MCF 10A (cell line): ENCODE data around the gene AGAP1. TPM values are rescaled to one million over a fixed set of nuclear protein-coding genes. Genes with fewer than 3 reads are reported as not detected.

Experiments used
- BruUV-seq: library from RNA; stranded (reverse); fragments of 400-500 nt; replicated peaks from 2 replicates; lab custom pipeline; 2021; lab: Mats Ljungman, UMichigan
- CTCF ChIA-PET: fragments of 300-600 bp; sonication (Branson Sonifier 250); formaldehyde crosslinking; extraction: SDS; loops from one replicate; lab custom pipeline; 2021; ENCODE audit warnings: antibody characterized with exemption, inconsistent platforms; lab: Yijun Ruan, JAX
- POLR2A ChIA-PET: fragments of 300-600, 350-650 bp; sonication (Branson Sonifier 250); formaldehyde crosslinking; extraction: SDS; loops from one replicate; lab custom pipeline; 2020; ENCODE audit warnings: antibody characterized with exemption, inconsistent platforms; lab: Yijun Ruan, JAX
- DNase-seq: peaks from one replicate; pipeline ENCODE4 v3.0.0-alpha.2; 2018; ENCODE audit not compliant: unreplicated experiment
- H3K27ac Mint-ChIP-seq: one replicate; pipeline ENCODE4 v1.8.0; 2022; ENCODE audit warnings: mild to moderate bottlenecking, low read depth, mixed read lengths; ENCODE audit not compliant: unreplicated experiment
- H3K27me3 Mint-ChIP-seq: one replicate; pipeline ENCODE4 v1.8.0; 2022; ENCODE audit warnings: mixed read lengths; ENCODE audit not compliant: insufficient read depth, unreplicated experiment
- H3K36me3 Mint-ChIP-seq: one replicate; pipeline ENCODE4 v1.8.0; 2022; ENCODE audit warnings: mild to moderate bottlenecking, moderate library complexity, mixed read lengths; ENCODE audit not compliant: insufficient read depth, unreplicated experiment
- H3K4me1 Mint-ChIP-seq: one replicate; pipeline ENCODE4 v1.8.0; 2022; ENCODE audit warnings: mixed read lengths; ENCODE audit not compliant: insufficient read depth, unreplicated experiment
- H3K4me3 Mint-ChIP-seq: one replicate; pipeline ENCODE4 v1.8.0; 2022; ENCODE audit warnings: mild to moderate bottlenecking, moderate library complexity, mixed read lengths; ENCODE audit not compliant: unreplicated experiment
- H3K9me3 Mint-ChIP-seq: one replicate; pipeline ENCODE4 v1.8.0; 2022; ENCODE audit warnings: mixed read lengths; ENCODE audit not compliant: unreplicated experiment
- intact Hi-C: fragments of 100-400 bp; cut with micrococcal nuclease; formaldehyde crosslinking; loops from 2 replicates; pipeline ENCODE4 v1.14.1; 2022
- total RNA-seq: library from RNA; stranded (reverse); gene quantifications from 2 replicates; pipeline ENCODE4 v1.2.3, GENCODE V29; 2022
- TF ChIP-seq, protein P1 (sequence below): fragments of 200-600 bp; IDR thresholded peaks from one replicate; pipeline ENCODE4 v1.8.0; 2022; ENCODE audit warnings: antibody characterized with exemption, mild to moderate bottlenecking; ENCODE audit not compliant: unreplicated experiment

Gene AGAP1
- total RNA-seq, 1 experiment from 2014 or later = 41.3 TPM

DNA sequence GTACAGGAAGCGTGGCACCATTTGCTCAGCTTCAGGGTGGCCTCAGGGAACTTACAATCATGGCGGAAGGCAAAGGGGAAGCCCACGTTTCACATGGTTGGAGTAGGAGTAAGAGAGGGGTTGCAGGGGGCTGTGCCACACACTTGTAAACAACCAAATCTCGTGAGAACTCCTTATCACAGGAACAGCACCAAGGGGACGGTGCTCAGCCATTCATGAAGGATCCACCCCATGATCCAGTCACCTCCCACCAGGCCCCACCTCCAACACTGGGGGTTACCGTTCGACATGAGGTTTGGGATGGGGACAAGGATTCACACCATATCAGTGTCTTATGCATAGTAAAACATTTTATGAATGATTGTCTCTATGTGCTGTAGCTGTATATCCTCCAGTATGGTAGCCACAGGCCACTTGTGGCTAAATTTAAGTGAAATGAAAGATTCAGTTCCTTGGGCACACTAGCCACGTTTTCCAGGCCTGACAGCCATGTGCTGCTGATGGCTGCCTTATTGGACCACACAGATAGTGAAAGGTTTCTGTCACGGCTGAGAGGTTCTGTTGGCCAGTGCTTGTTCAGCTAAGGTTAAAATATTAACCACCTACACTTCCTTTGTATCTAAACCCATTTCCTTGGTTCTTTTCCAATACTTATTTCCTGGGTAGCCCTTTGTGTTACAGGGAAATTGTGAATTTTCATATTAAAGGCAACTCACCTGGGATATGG lies 77.3 kb downstream of the AGAP1 start:
- POLR2A ChIA-PET = no interaction called here
- DNase-seq = no peak
- H3K4me3 Mint-ChIP-seq = no peak overlapping the region
- H3K9me3 Mint-ChIP-seq = no peaks in the 10 kb centered on the region
- no TSS peak for BruUV-seq
- CTCF ChIA-PET = interaction anchor here (0.6 kb wide), 1 partner anchor 766 kb away, joined by 3 read pairs; no protein-coding TSS in a partner anchor
- H3K36me3 Mint-ChIP-seq = no peaks in the 10 kb centered on the region
- TF ChIP-seq, protein P1, sequence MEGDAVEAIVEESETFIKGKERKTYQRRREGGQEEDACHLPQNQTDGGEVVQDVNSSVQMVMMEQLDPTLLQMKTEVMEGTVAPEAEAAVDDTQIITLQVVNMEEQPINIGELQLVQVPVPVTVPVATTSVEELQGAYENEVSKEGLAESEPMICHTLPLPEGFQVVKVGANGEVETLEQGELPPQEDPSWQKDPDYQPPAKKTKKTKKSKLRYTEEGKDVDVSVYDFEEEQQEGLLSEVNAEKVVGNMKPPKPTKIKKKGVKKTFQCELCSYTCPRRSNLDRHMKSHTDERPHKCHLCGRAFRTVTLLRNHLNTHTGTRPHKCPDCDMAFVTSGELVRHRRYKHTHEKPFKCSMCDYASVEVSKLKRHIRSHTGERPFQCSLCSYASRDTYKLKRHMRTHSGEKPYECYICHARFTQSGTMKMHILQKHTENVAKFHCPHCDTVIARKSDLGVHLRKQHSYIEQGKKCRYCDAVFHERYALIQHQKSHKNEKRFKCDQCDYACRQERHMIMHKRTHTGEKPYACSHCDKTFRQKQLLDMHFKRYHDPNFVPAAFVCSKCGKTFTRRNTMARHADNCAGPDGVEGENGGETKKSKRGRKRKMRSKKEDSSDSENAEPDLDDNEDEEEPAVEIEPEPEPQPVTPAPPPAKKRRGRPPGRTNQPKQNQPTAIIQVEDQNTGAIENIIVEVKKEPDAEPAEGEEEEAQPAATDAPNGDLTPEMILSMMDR = no peak
- H3K27me3 Mint-ChIP-seq = no peaks in the 10 kb centered on the region
- H3K4me1 Mint-ChIP-seq = peaks cover 8% of the 10 kb centered on the region
- intact Hi-C loops = no loop called here
- no peak overlapping the region for H3K27ac Mint-ChIP-seq

DNA sequence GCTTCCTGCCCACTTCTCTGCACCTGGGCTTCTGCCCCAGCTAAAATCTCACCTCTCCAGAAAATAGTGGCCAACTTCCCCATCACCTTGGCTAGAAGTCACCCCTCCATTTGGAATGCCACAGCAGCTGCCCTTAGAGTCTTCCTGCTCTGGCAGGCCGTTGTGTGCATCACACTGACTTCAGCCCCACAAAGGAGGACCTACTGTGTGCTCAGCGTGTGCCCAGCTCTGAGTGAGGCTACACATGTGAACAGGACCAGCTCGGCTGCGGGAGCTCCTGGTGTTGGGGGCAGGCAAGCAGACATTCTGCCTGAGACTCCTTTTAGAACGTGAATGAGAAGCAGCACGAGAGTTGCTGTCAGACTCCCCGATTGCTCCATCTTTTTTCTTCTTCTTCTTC lies 78.7 kb downstream of the AGAP1 start:
- no peaks in the 10 kb centered on the region for H3K27me3 Mint-ChIP-seq
- no peak overlapping the region for H3K4me3 Mint-ChIP-seq
- no TSS peak for BruUV-seq
- peak overlapping the region; percentile 42 for H3K27ac Mint-ChIP-seq
- intact Hi-C loops = no loop called here
- peaks cover 3% of the 10 kb centered on the region for H3K4me1 Mint-ChIP-seq
- H3K36me3 Mint-ChIP-seq = no peaks in the 10 kb centered on the region
- ChIA-PET POLR2A (no interaction called here), CTCF (no interaction called here)
- TF ChIP-seq, protein P1 = no peak
- H3K9me3 Mint-ChIP-seq = no peaks in the 10 kb centered on the region
- DNase-seq = no peak

DNA sequence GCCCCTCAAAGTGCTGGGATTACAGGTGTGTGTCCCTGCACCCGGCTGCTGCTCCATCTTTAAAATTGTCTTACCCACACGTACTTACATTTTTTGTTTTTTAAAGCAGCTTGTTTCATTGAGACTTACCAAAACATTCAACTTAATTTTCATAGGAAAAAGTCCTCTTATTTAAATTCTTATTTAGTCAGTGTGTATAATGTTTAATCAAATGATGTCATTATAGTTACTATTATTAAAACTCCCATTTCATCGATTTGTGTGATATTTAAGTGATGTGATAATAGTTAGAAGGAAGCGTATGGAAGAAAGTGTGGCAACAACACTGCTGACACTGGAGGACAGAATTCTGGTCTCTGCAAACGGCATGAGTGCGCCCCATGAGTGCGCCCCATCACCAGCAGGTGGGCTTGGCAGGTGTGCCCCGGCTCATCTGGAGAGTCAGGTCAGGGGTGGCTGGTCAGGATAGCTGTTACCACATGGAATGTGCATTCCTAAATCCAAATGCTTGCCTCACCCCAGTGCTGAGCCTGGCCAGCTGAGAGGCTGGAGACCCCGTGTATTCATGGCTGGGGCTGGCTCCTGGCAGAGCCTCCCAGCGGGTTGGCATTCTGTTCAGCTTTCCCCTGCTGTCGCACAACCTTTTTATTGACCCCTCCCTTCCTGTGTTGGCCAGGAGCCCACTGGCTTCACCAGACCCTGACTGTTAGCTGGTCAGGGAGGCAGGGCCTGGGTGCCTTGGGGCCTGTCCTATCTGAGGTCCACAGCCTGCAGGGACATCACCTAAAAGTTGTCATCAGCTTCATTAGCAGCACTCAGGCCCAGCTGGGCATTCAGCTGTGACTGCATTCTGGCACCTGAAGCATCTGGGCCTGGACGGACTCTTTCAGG lies 79.7 kb downstream of the AGAP1 start:
- intact Hi-C loops = no loop called here
- Mint-ChIP-seq H3K27me3 (no peaks in the 10 kb centered on the region), H3K9me3 (no peaks in the 10 kb centered on the region), H3K36me3 (no peaks in the 10 kb centered on the region), H3K4me3 (no peak overlapping the region), H3K4me1 (no peaks in the 10 kb centered on the region), H3K27ac (peak overlapping the region; percentile 42)
- no peak for DNase-seq
- BruUV-seq = no TSS peak
- CTCF ChIA-PET = interaction anchor here (0.5 to 0.6 kb wide), 2 partner anchors 20 to 930 kb away, joined by 3 read pairs; no protein-coding TSS in a partner anchor
- POLR2A ChIA-PET = interaction anchor here (0.6 kb wide), 1 partner anchor 155 kb away, joined by 3 read pairs; no protein-coding TSS in a partner anchor
- TF ChIP-seq, protein P1 = no peak

- Mint-ChIP-seq H3K27ac (no peak overlapping the region), H3K4me3 (no peak overlapping the region), H3K4me1 (no peaks in the 10 kb centered on the region), H3K9me3 (no peaks in the 10 kb centered on the region), H3K36me3 (no peaks in the 10 kb centered on the region), H3K27me3 (no peaks in the 10 kb centered on the region)
- ChIA-PET CTCF (no interaction called here), POLR2A (interaction anchor here (0.6 kb wide), 1 partner anchor 43 kb away, joined by 3 read pairs; no protein-coding TSS in a partner anchor)
- no TSS peak for BruUV-seq
- intact Hi-C loops = no loop called here
- DNase-seq = no peak
- TF ChIP-seq, protein P1 = no peak
Observed at GRCh38 chr2:235575431-235575830, 81.6 kb downstream of the AGAP1 start.
